Fibroblast of lung (primary cell): ENCODE results near the gene RALGDS.

ENCODE experiments used
- CTCF ChIP-seq, 2 donors: IDR thresholded peaks in 1 of 2; conservative IDR thresholded peaks in 1 of 2; 1 replicate in 1 of 2; 2 replicates in 1 of 2; pipeline ENCODE4 v1.5.1; 2011 to 2012; ENCODE audit warnings: low read length in 2 of 2, control low read depth in 1 of 2, inconsistent platforms in 1 of 2, low read depth in 1 of 2, mild to moderate bottlenecking in 1 of 2
- EZH2 ChIP-seq: IDR thresholded peaks from 2 replicates; pipeline ENCODE4 v1.5.1; 2012; ENCODE audit warnings: low read length, control low read depth, mild to moderate bottlenecking; ENCODE audit errors: missing control alignments

- TF ChIP-seq CTCF (conservative IDR thresholded peaks at IDR 0.05 in 1 of 2, IDR thresholded peaks at IDR 0.05 in 1 of 2; ENCODE audit: low read depth in 1 of 2, low read length in 2 of 2) (no peak), EZH2 (no peak)
Observed at GRCh38 chr9:133060417-133060841, 60.6 kb downstream of the RALGDS start.
